Measurements from ENCODE around the gene ARAP2. TPM values are rescaled to one million over a fixed set of nuclear protein-coding genes. Genes with fewer than 3 reads are reported as not detected.

The ARAP2 gene
- polyA plus RNA-seq, 6 donors from 2014 or later: 15.9 to 49.3 (median 32.7) TPM

- Mint-ChIP-seq H3K27me3 (no peaks in the 10 kb centered on the region), H3K4me3 (peak overlapping the region; percentile 93 to 98 (median 96)), H3K9me3 (no peaks in the 10 kb centered on the region), H3K36me3 (no peaks in the 10 kb centered on the region), H3K27ac (peak overlapping the region; percentile 88 to 99 (median 96)), H3K4me1 (peaks cover 35 to 57% (median 50%) of the 10 kb centered on the region in 3 donors)
- ATAC-seq (ENCODE audit: low read depth in 2 of 2): peak; percentile 22 to 24
- DNase-seq: no peak
Measured at GRCh38 chr4:36243355-36244256, 708 bp downstream of the ARAP2 start.

- Mint-ChIP-seq H3K36me3 (peaks cover 5 to 7% of the 10 kb centered on the region in 2 donors), H3K27me3 (no peaks in the 10 kb centered on the region), H3K4me3 (peak overlapping the region; percentile 93 to 98 (median 96)), H3K9me3 (peaks cover 0 to 5% (median 4%) of the 10 kb centered on the region in 7 donors), H3K27ac (peak overlapping the region; percentile 84 to 99 (median 96)), H3K4me1 (peaks cover 39 to 66% (median 56%) of the 10 kb centered on the region in 3 donors)
- DNase-seq: no peak
- ATAC-seq (ENCODE audit: low read depth in 2 of 2): no peak
Measured at GRCh38 chr4:36242629-36243354, 1.5 kb downstream of the ARAP2 start.

GRCh38 chr4:36241771-36242170 lies 2.5 kb downstream of the ARAP2 start:
- Mint-ChIP-seq H3K27me3 (no peaks in the 10 kb centered on the region), H3K36me3 (peaks cover 9 to 12% of the 10 kb centered on the region in 2 donors), H3K4me3 (peak overlapping the region; percentile 53 to 98 (median 96)), H3K4me1 (peaks cover 39 to 67% (median 62%) of the 10 kb centered on the region in 3 donors), H3K27ac (peak overlapping the region; percentile 11 to 96 (median 70)), H3K9me3 (peaks cover 0 to 7% (median 5%) of the 10 kb centered on the region in 7 donors)
- ATAC-seq (ENCODE audit: low read depth in 2 of 2) (peak in 1 of 2 donors; percentile 13), DNase-seq (peak; percentile 45)

- peaks cover 0 to 18% (median 7%) of the 10 kb centered on the region in 7 donors for H3K9me3 Mint-ChIP-seq
- ATAC-seq (ENCODE audit: low read depth in 2 of 2) (no peak), DNase-seq (no peak)
- H3K4me1 Mint-ChIP-seq: peaks cover 52 to 81% (median 69%) of the 10 kb centered on the region in 3 donors
- peaks cover 9 to 22% of the 10 kb centered on the region in 2 donors for H3K36me3 Mint-ChIP-seq
- peak overlapping the region in 3 of 6 donors; percentile 1 to 57 (median 13) for H3K27ac Mint-ChIP-seq
- H3K4me3 Mint-ChIP-seq: no peak overlapping the region
- H3K27me3 Mint-ChIP-seq: no peaks in the 10 kb centered on the region
Measured at GRCh38 chr4:36237366-36238313, 6.7 kb downstream of the ARAP2 start.

GRCh38 chr4:36236159-36236558 lies 8.2 kb downstream of the ARAP2 start:
- H3K27ac Mint-ChIP-seq: peak overlapping the region in 1 of 6 donors; percentile 17
- H3K27me3 Mint-ChIP-seq: no peaks in the 10 kb centered on the region
- H3K9me3 Mint-ChIP-seq: peaks cover 0 to 18% (median 7%) of the 10 kb centered on the region in 7 donors
- peaks cover 14 to 22% of the 10 kb centered on the region in 2 donors for H3K36me3 Mint-ChIP-seq
- ATAC-seq (ENCODE audit: low read depth in 2 of 2) (no peak), DNase-seq (no peak)
- H3K4me3 Mint-ChIP-seq: peak overlapping the region in 1 of 8 donors; percentile 36
- H3K4me1 Mint-ChIP-seq: peaks cover 53 to 77% (median 66%) of the 10 kb centered on the region in 3 donors

GRCh38 chr4:36235306-36235705 lies 9.0 kb downstream of the ARAP2 start:
- H3K4me3 Mint-ChIP-seq: peak overlapping the region in 1 of 8 donors; percentile 79
- H3K9me3 Mint-ChIP-seq: peaks cover 0 to 18% (median 7%) of the 10 kb centered on the region in 7 donors
- peak overlapping the region in 3 of 6 donors; percentile 7 to 80 (median 7) for H3K27ac Mint-ChIP-seq
- ATAC-seq (ENCODE audit: low read depth in 2 of 2) (no peak), DNase-seq (no peak)
- H3K36me3 Mint-ChIP-seq: peaks cover 14 to 22% of the 10 kb centered on the region in 2 donors
- peaks cover 54 to 80% (median 66%) of the 10 kb centered on the region in 3 donors for H3K4me1 Mint-ChIP-seq
- H3K27me3 Mint-ChIP-seq: no peaks in the 10 kb centered on the region

GRCh38 chr4:36233567-36234266 lies 10.6 kb downstream of the ARAP2 start:
- Mint-ChIP-seq H3K27ac (peak overlapping the region in 3 of 6 donors; percentile 15 to 75 (median 41)), H3K9me3 (peaks cover 0 to 18% (median 7%) of the 10 kb centered on the region in 7 donors), H3K4me1 (peaks cover 49 to 76% (median 59%) of the 10 kb centered on the region in 3 donors), H3K4me3 (peak overlapping the region in 1 of 8 donors; percentile 31), H3K27me3 (no peaks in the 10 kb centered on the region), H3K36me3 (peaks cover 14 to 22% of the 10 kb centered on the region in 2 donors)
- no peak for DNase-seq
- no peak for ATAC-seq (ENCODE audit: low read depth in 2 of 2)

- peak overlapping the region in 2 of 6 donors; percentile 6 to 29 for H3K27ac Mint-ChIP-seq
Measured at GRCh38 chr4:36230534-36230933, 13.8 kb downstream of the ARAP2 start.

GRCh38 chr4:36227913-36228312 lies 16.4 kb downstream of the ARAP2 start:
- H3K27me3 Mint-ChIP-seq: no peaks in the 10 kb centered on the region
- no peak overlapping the region for H3K4me3 Mint-ChIP-seq
- peaks cover 48 to 64% (median 61%) of the 10 kb centered on the region in 3 donors for H3K4me1 Mint-ChIP-seq
- ATAC-seq (ENCODE audit: low read depth in 2 of 2): no peak
- H3K27ac Mint-ChIP-seq: peak overlapping the region in 2 of 6 donors; percentile 1 to 65
- H3K36me3 Mint-ChIP-seq: peaks cover 7 to 14% of the 10 kb centered on the region in 2 donors
- no peaks in the 10 kb centered on the region for H3K9me3 Mint-ChIP-seq
- no peak for DNase-seq

More at GRCh38 chr4:36230534-36230933, 13.8 kb downstream of the ARAP2 start:
- H3K4me1 Mint-ChIP-seq: peaks cover 59 to 80% (median 67%) of the 10 kb centered on the region in 3 donors
- DNase-seq (no peak), ATAC-seq (ENCODE audit: low read depth in 2 of 2) (no peak)
- H3K36me3 Mint-ChIP-seq: peaks cover 14 to 16% of the 10 kb centered on the region in 2 donors
- H3K27me3 Mint-ChIP-seq: no peaks in the 10 kb centered on the region
- peaks cover 0 to 13% (median 3%) of the 10 kb centered on the region in 7 donors for H3K9me3 Mint-ChIP-seq
- H3K4me3 Mint-ChIP-seq: no peak overlapping the region

- Mint-ChIP-seq H3K36me3 (peaks cover 7 to 9% of the 10 kb centered on the region in 2 donors), H3K27me3 (no peaks in the 10 kb centered on the region), H3K4me1 (peaks cover 38 to 59% (median 54%) of the 10 kb centered on the region in 3 donors), H3K4me3 (no peak overlapping the region), H3K9me3 (no peaks in the 10 kb centered on the region), H3K27ac (peak overlapping the region in 2 of 6 donors; percentile 20 to 69)
- ATAC-seq (ENCODE audit: low read depth in 2 of 2) (no peak), DNase-seq (no peak)
Measured at GRCh38 chr4:36226430-36227227, 17.7 kb downstream of the ARAP2 start.
